Measurements from ENCODE around the gene CHRNG. TPM values are rescaled to one million over a fixed set of nuclear protein-coding genes. Genes with fewer than 3 reads are reported as not detected.

Gene CHRNG
- polyA plus RNA-seq, 2 of the 4 experiments (the other 2 are of a cell fraction): not detected

GRCh38 chr2:232573771-232574435 lies 34.4 kb downstream of the CHRNG start:
- no peaks in the 10 kb centered on the region for H3K4me1 ChIP-seq
- no peak for FAIRE-seq
- no peak for TF ChIP-seq CEBPB (IDR thresholded peaks at IDR 0.05)
- no peak overlapping the region for H3K27ac ChIP-seq
- POLR2A ChIA-PET: no interaction called here
- no peaks in the 10 kb centered on the region for H3K9me3 ChIP-seq
- DNase-seq (ENCODE audit: low read depth in 1 of 2, low spot score in 1 of 2): no peak
- ATAC-seq: no peak
- no peak overlapping the region for H3K4me3 ChIP-seq
- H3K4me2 ChIP-seq: no peak overlapping the region
- 94% methylated on average over 8 of the region's 8 CpGs for WGBS (ENCODE audit: missing lambda C conversion rate)
- CTCF ChIA-PET: interaction anchor here (1.0 to 1.7 kb wide), 4 partner anchors 10 to 22 kb away, joined by 3 read pairs; no protein-coding TSS in a partner anchor

DNA sequence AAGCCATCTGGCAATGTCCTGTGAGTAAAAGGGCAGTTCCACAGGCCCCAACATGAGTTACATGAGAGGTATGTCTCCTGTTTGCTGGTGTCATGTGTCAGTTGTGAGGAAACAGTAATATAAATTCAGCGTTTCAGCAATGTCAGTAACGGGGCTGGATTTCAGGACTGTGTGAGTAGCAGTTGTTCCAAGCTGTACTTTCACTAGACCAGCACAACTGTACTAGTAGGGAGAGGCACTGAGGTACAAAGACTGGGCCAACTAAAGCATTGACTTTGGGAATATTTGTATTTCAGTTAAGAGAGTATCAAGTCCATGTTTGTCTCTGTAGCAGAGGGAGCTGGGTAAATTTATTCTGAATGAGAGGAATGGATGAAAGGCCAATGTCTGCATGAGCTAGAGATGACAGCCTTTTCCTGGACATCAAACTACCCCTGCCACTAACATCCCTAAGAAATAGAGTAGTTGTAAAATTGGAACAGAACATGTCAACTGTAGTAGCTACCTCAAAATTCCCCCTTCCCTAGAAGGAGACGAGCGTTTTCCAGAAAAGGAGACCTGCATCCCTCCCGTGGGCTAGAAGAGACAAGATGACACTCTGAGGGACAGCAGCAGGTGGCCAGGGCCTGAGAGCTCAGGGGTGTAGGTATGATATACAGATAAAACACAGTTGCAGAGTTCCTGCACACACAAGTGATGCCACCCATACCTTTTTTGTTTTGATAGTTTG lies 35.3 kb downstream of the CHRNG start:
- Histone ChIP-seq H3K4me2 (no peak overlapping the region), H3K27ac (no peak overlapping the region), H3K9me3 (no peaks in the 10 kb centered on the region), H3K4me3 (no peak overlapping the region), H3K4me1 (no peaks in the 10 kb centered on the region)
- ATAC-seq: no peak
- DNase-seq (ENCODE audit: low read depth in 1 of 2, low spot score in 1 of 2): no peak
- ChIA-PET CTCF (interaction anchor here (1.6 kb wide), 1 partner anchor 30 kb away, joined by 6 read pairs; no protein-coding TSS in a partner anchor), POLR2A (no interaction called here)
- FAIRE-seq: no peak
- WGBS (ENCODE audit: missing lambda C conversion rate): 92% methylated on average over 5 of the region's 5 CpGs
- TF ChIP-seq HEYL (CRISPR knock-in tag; IDR thresholded peaks at IDR 0.05) (no peak), MAZ (IDR thresholded peaks at IDR 0.05; ENCODE audit: borderline replicate concordance, low read depth, low read length) (no peak)

DNA sequence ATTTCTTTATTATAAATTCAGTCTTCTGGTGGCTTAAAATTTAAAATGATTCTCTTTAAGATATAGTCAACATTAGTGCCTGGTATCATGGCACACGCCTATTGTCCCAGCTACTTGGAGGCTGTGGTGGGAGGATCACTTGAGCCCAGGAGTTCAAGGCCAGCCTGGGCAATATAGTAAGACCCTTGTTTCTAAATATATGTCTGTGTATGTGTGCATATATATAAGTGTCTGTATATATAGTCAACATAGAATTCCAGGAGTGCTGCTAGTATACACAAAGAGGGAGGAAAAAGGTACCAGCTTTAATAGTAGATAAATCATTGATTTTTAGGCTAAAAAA lies 35.9 kb downstream of the CHRNG start:
- ChIA-PET CTCF (interaction anchor here (1.6 kb wide), 1 partner anchor 30 kb away, joined by 6 read pairs; no protein-coding TSS in a partner anchor), POLR2A (no interaction called here)
- ATAC-seq: no peak
- Histone ChIP-seq H3K4me1 (no peaks in the 10 kb centered on the region), H3K27ac (no peak overlapping the region), H3K4me2 (no peak overlapping the region), H3K9me3 (no peaks in the 10 kb centered on the region), H3K4me3 (no peak overlapping the region)
- WGBS (ENCODE audit: missing lambda C conversion rate): 88% methylated on average over 1 of the region's 1 CpG
- FAIRE-seq: no peak
- no peak for DNase-seq (ENCODE audit: low read depth in 1 of 2, low spot score in 1 of 2)
- TF ChIP-seq CHD4 (IDR thresholded peaks at IDR 0.05; ENCODE audit: borderline replicate concordance) (no peak), SMC3 (IDR thresholded peaks at IDR 0.05) (no peak), ATOH8 (CRISPR knock-in tag; IDR thresholded peaks at IDR 0.05; ENCODE audit: low read depth) (no peak)

- no peak for DNase-seq (ENCODE audit: low read depth in 1 of 2, low spot score in 1 of 2)
- TF ChIP-seq, protein P1, sequence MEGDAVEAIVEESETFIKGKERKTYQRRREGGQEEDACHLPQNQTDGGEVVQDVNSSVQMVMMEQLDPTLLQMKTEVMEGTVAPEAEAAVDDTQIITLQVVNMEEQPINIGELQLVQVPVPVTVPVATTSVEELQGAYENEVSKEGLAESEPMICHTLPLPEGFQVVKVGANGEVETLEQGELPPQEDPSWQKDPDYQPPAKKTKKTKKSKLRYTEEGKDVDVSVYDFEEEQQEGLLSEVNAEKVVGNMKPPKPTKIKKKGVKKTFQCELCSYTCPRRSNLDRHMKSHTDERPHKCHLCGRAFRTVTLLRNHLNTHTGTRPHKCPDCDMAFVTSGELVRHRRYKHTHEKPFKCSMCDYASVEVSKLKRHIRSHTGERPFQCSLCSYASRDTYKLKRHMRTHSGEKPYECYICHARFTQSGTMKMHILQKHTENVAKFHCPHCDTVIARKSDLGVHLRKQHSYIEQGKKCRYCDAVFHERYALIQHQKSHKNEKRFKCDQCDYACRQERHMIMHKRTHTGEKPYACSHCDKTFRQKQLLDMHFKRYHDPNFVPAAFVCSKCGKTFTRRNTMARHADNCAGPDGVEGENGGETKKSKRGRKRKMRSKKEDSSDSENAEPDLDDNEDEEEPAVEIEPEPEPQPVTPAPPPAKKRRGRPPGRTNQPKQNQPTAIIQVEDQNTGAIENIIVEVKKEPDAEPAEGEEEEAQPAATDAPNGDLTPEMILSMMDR (IDR thresholded peaks at IDR 0.05): no peak
- TF ChIP-seq CHD4 (IDR thresholded peaks at IDR 0.05; ENCODE audit: borderline replicate concordance) (no peak), ZSCAN20 (CRISPR knock-in tag; IDR thresholded peaks at IDR 0.05) (no peak), JUN (IDR thresholded peaks at IDR 0.05) (no peak), NR3C1 (IDR thresholded peaks at IDR 0.05) (no peak), FOSL2 (IDR thresholded peaks at IDR 0.05) (no peak), FOSL2 (CRISPR knock-in tag; IDR thresholded peaks at IDR 0.05) (no peak), FOXS1 (CRISPR knock-in tag; IDR thresholded peaks at IDR 0.05) (no peak), ELK1 (IDR thresholded peaks at IDR 0.05; ENCODE audit: low read depth, low read length) (no peak), CHD2 (IDR thresholded peaks at IDR 0.05; ENCODE audit: low read length, partially characterized antibody) (no peak), HOXB13 (CRISPR knock-in tag; IDR thresholded peaks at IDR 0.05; ENCODE audit: low read depth) (no peak), RCOR1 (IDR thresholded peaks at IDR 0.05; ENCODE audit: low read depth, low read length) (no peak), NFE2L2 (conservative IDR thresholded peaks at IDR 0.05; ENCODE audit: low read length) (no peak), PHF8 (IDR thresholded peaks at IDR 0.05; ENCODE audit: borderline replicate concordance, low read depth) (no peak), HDAC2 (IDR thresholded peaks at IDR 0.05) (no peak), SMC3 (IDR thresholded peaks at IDR 0.05) (no peak), KDM5A (IDR thresholded peaks at IDR 0.05) (no peak), HOXA7 (CRISPR knock-in tag; IDR thresholded peaks at IDR 0.05) (no peak), CBX2 (IDR thresholded peaks at IDR 0.05; ENCODE audit: borderline replicate concordance, low read depth) (no peak)
- TF ChIP-seq, protein P2, sequence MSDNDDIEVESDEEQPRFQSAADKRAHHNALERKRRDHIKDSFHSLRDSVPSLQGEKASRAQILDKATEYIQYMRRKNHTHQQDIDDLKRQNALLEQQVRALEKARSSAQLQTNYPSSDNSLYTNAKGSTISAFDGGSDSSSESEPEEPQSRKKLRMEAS (IDR thresholded peaks at IDR 0.05): no peak
- TF ChIP-seq, protein P3, sequence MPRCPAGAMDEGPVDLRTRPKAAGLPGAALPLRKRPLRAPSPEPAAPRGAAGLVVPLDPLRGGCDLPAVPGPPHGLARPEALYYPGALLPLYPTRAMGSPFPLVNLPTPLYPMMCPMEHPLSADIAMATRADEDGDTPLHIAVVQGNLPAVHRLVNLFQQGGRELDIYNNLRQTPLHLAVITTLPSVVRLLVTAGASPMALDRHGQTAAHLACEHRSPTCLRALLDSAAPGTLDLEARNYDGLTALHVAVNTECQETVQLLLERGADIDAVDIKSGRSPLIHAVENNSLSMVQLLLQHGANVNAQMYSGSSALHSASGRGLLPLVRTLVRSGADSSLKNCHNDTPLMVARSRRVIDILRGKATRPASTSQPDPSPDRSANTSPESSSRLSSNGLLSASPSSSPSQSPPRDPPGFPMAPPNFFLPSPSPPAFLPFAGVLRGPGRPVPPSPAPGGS (IDR thresholded peaks at IDR 0.05): no peak
- H3K4me1 ChIP-seq: no peaks in the 10 kb centered on the region
- ATAC-seq: no peak
- WGBS (ENCODE audit: missing lambda C conversion rate): 54% methylated on average over 2 of the region's 2 CpGs
- H3K4me3 ChIP-seq: no peak overlapping the region
- CTCF ChIA-PET: interaction anchor here (0.9 to 1.6 kb wide), 3 partner anchors 8 to 55 kb away, joined by 3 to 4 read pairs (median 4); no protein-coding TSS in a partner anchor
- H3K9me3 ChIP-seq: no peaks in the 10 kb centered on the region
- FAIRE-seq: no peak
- POLR2A ChIA-PET: no interaction called here
- no peak overlapping the region for H3K27ac ChIP-seq
- no peak overlapping the region for H3K4me2 ChIP-seq
Measured at GRCh38 chr2:232576995-232577394, 37.5 kb downstream of the CHRNG start.

Measured in A549 (cell line).